ENCODE measurements around the gene DNAJC12.
"Not testable (repeated sequence)": the region's sequence is repeated elsewhere in the genome, so short reads cannot be mapped to it uniquely, and the experiment has no call there.

The DNAJC12 gene

GRCh38 chr10:67790534-67791408 lies 47.2 kb downstream of the DNAJC12 start:
- peak; percentile 66 for DNase-seq

- DNase-seq, result no peak
Measured at GRCh38 chr10:67789769-67790168, 48.2 kb downstream of the DNAJC12 start.

- peak; percentile 92 for DNase-seq
Measured at GRCh38 chr10:67788028-67788886, 49.7 kb downstream of the DNAJC12 start.

- DNase-seq, result no peak
Measured at GRCh38 chr10:67785098-67785497, 52.9 kb downstream of the DNAJC12 start.

- no peak for DNase-seq
Measured at GRCh38 chr10:67784474-67784873, 53.5 kb downstream of the DNAJC12 start.

GRCh38 chr10:67783606-67784294 lies 54.2 kb downstream of the DNAJC12 start:
- no peak for DNase-seq

- no peak for DNase-seq
Measured at GRCh38 chr10:67782530-67782929, 55.5 kb downstream of the DNAJC12 start.

- DNase-seq, result no peak
Measured at GRCh38 chr10:67780759-67781538, 57.0 kb downstream of the DNAJC12 start.

GRCh38 chr10:67780204-67780621 lies 57.8 kb downstream of the DNAJC12 start:
- not testable (repeated sequence) for DNase-seq

GRCh38 chr10:67779465-67780203 lies 58.4 kb downstream of the DNAJC12 start:
- DNase-seq, result peak; percentile 78

GRCh38 chr10:67776371-67776770 lies 61.6 kb downstream of the DNAJC12 start:
- no peak for DNase-seq

- no peak for DNase-seq
Measured at GRCh38 chr10:67775279-67775678, 62.7 kb downstream of the DNAJC12 start.

- no peak for DNase-seq
Measured at GRCh38 chr10:67772894-67773511, 65.0 kb downstream of the DNAJC12 start.

- no peak for DNase-seq
Measured at GRCh38 chr10:67772151-67772550, 65.8 kb downstream of the DNAJC12 start.

GRCh38 chr10:67771200-67771599 lies 66.8 kb downstream of the DNAJC12 start:
- no peak for DNase-seq

- DNase-seq, result no peak
Measured at GRCh38 chr10:67770537-67770936, 67.5 kb downstream of the DNAJC12 start.

- DNase-seq, result no peak
Measured at GRCh38 chr10:67767244-67767643, 70.7 kb downstream of the DNAJC12 start.

GRCh38 chr10:67764012-67764822 lies 73.8 kb downstream of the DNAJC12 start:
- peak; percentile 99 for DNase-seq

GRCh38 chr10:67763499-67764011 lies 74.4 kb downstream of the DNAJC12 start:
- DNase-seq, result peak; percentile 92

GRCh38 chr10:67762567-67762966 lies 75.4 kb downstream of the DNAJC12 start:
- not testable (repeated sequence) for DNase-seq

All from activated effector memory CD4-positive, alpha-beta T cell treated with anti-CD3 and anti-CD28 coated beads, Interleukin-2, amount 50 U/mL, for 16 hours (primary cell).